Testis (tissue), 2 donors: Measurements from ENCODE around the gene MED27.

Source experiments
- POLR2A ChIP-seq: fragments of 450-650 bp; IDR thresholded peaks from one replicate; pipeline ENCODE4 v1.6.1; 2017; ENCODE audit warnings: antibody characterized with exemption, mild to moderate bottlenecking, moderate library complexity
- TF ChIP-seq, protein P1 (sequence below), 3 experiments: fragments of 450-650 bp in 2 of 3; fragments of 200-600 bp in 1 of 3; sonication (generic) in 1 of 3; IDR thresholded peaks; one replicate each; pipeline ENCODE4 v1.5.1; 2016 to 2019; ENCODE audit warnings: antibody characterized with exemption in 3 of 3, mild to moderate bottlenecking in 2 of 3, moderate library complexity in 1 of 3

DNA sequence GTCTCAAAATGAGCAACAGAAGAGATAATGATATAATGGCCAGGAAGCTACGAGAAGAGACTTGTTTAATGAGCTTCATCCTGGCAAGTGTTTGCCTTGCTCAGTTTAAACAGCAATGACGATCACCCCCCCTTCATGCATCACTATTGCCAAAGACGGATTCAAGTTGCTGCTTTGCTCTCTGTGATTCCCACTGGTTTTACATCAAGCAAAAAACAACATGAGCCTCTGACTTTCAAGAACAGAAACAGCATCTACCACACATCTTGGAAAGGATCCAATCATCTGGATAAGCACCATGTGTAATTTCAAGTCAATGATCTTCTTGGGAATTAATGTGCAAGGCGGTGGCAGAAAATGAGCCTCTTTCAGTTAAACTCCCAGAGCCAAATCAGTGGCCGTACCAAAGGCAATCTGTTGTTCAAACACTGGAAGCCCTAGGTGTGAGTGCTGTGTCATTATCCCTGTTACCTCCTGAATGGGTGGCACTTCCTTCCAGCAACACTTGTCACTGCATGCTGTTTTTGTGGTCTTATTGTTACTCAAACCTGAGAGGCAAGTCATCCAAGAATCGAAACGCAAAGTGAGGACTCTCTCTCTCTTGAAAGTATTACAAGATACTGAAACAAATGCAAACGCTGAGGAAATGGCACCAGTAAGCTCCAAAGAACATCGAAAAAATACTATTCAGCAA is 72.8 kb downstream of the MED27 start:
- TF ChIP-seq, protein P1, sequence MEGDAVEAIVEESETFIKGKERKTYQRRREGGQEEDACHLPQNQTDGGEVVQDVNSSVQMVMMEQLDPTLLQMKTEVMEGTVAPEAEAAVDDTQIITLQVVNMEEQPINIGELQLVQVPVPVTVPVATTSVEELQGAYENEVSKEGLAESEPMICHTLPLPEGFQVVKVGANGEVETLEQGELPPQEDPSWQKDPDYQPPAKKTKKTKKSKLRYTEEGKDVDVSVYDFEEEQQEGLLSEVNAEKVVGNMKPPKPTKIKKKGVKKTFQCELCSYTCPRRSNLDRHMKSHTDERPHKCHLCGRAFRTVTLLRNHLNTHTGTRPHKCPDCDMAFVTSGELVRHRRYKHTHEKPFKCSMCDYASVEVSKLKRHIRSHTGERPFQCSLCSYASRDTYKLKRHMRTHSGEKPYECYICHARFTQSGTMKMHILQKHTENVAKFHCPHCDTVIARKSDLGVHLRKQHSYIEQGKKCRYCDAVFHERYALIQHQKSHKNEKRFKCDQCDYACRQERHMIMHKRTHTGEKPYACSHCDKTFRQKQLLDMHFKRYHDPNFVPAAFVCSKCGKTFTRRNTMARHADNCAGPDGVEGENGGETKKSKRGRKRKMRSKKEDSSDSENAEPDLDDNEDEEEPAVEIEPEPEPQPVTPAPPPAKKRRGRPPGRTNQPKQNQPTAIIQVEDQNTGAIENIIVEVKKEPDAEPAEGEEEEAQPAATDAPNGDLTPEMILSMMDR (IDR thresholded peaks at IDR 0.05), result no peak
- TF ChIP-seq POLR2A, result no peak
